HFF-Myc (cell line): Measurements from ENCODE around the gene HADH.
A peak's percentile ranks its signal among the peaks of the same experiment; 100 is the strongest.

Experiments
- DNase-seq: peaks from one replicate; pipeline ENCODE4 v3.0.0-alpha.2; 2011; ENCODE audit warnings: low read depth; ENCODE audit errors: extremely low read depth
- H3K4me3 ChIP-seq: replicated peaks from 2 replicates; pipeline ENCODE4 v1.5.1; 2011; ENCODE audit warnings: low read depth, mild to moderate bottlenecking, control low read depth, low read length
- CTCF ChIP-seq: IDR thresholded peaks from 2 replicates; pipeline ENCODE4 v1.5.1; 2012; ENCODE audit warnings: mild to moderate bottlenecking, low read depth, low read length, control low read depth; ENCODE audit errors: missing control alignments

Gene HADH

GRCh38 chr4:107996949-107997788, 7.5 kb downstream of the HADH start:
- H3K4me3 ChIP-seq, result no peak overlapping the region
- DNase-seq, result peak; percentile 20
- TF ChIP-seq CTCF, result no peak

- DNase-seq, result no peak
- no peak for TF ChIP-seq CTCF
- no peak overlapping the region for H3K4me3 ChIP-seq
Observed at GRCh38 chr4:107997794-107998193, 8.1 kb downstream of the HADH start.

- DNase-seq, result no peak
- H3K4me3 ChIP-seq, result no peak overlapping the region
- TF ChIP-seq CTCF, result no peak
Observed at GRCh38 chr4:107999932-108000539, 10.3 kb downstream of the HADH start.

- no peak for TF ChIP-seq CTCF
- no peak overlapping the region for H3K4me3 ChIP-seq
- no peak for DNase-seq
Observed at GRCh38 chr4:108001540-108002135, 11.9 kb downstream of the HADH start.

GRCh38 chr4:108003982-108004515, 14.4 kb downstream of the HADH start:
- no peak for TF ChIP-seq CTCF
- DNase-seq, result no peak
- H3K4me3 ChIP-seq, result no peak overlapping the region

GRCh38 chr4:108004646-108005045, 15.0 kb downstream of the HADH start:
- no peak overlapping the region for H3K4me3 ChIP-seq
- no peak for DNase-seq
- TF ChIP-seq CTCF, result no peak
